Transverse colon (tissue), 4 donors: ENCODE results near the gene DENND1B. TPM values are rescaled to one million over a fixed set of nuclear protein-coding genes. Genes with fewer than 3 reads are reported as not detected.
"Not testable (repeated sequence)": the region's sequence is repeated elsewhere in the genome, so short reads cannot be mapped to it uniquely, and the experiment has no call there.

Experiments
- DNase-seq: peaks from one replicate; pipeline ENCODE4 v3.0.0-alpha.2; 2019
- H3K27ac ChIP-seq, 4 donors: fragments of 200-600 bp; sonication (generic); 2 replicates each; pipeline ENCODE4 v1.5.1; 2016 to 2018; ENCODE audit warnings: inconsistent platforms in 4 of 4
- H3K27me3 ChIP-seq: fragments of 200-600 bp; sonication (generic); 2 replicates; pipeline ENCODE4 v1.5.1; 2017; ENCODE audit warnings: inconsistent platforms
- H3K36me3 ChIP-seq, 4 donors: fragments of 200-600 bp; sonication (generic); 2 replicates each; pipeline ENCODE4 v1.5.1; 2017 to 2019; ENCODE audit warnings: inconsistent platforms in 4 of 4
- H3K4me1 ChIP-seq, 4 donors: fragments of 200-600 bp; sonication (generic); 2 replicates each; pipeline ENCODE4 v1.5.1; 2017 to 2020; ENCODE audit warnings: inconsistent platforms in 4 of 4
- H3K4me3 ChIP-seq, 4 donors: fragments of 200-600 bp; sonication (generic); 1 replicate in 1 of 4; 2 replicates in 3 of 4; pipeline versions ENCODE4 v1.5.1 to v1.6.1; 2017 to 2019; ENCODE audit warnings: inconsistent platforms in 4 of 4
- H3K9me3 ChIP-seq, 2 donors: fragments of 200-600 bp; sonication (generic); 2 replicates each; pipeline ENCODE4 v1.5.1; 2017 to 2019; ENCODE audit warnings: inconsistent platforms in 2 of 2
- EP300 ChIP-seq: sonication (generic); formaldehyde crosslinking; IDR thresholded peaks from one replicate; pipeline ENCODE4 v1.6.1; 2017; ENCODE audit warnings: antibody characterized with exemption, low read depth
- POLR2A ChIP-seq: fragments of 450-650 bp; IDR thresholded peaks from one replicate; pipeline ENCODE4 v1.6.1; 2016; ENCODE audit warnings: antibody characterized with exemption, mild to moderate bottlenecking, moderate library complexity
- POLR2AphosphoS5 ChIP-seq, 3 donors: sonication (generic); formaldehyde crosslinking; IDR thresholded peaks; one replicate each; pipeline ENCODE4 v1.6.1; 2016; ENCODE audit warnings: antibody characterized with exemption in 3 of 3
- WGBS, 2 donors: methylation state at CpG; one replicate each; pipeline ENCODE4 v1.1.5; 2018; ENCODE audit warnings: low coverage in 1 of 2; 5-methylcytosine and 5-hydroxymethylcytosine counted together
- in situ Hi-C, 4 donors: fragments of 200-750 bp; cut with MboI; loops; one replicate each; pipeline versions ENCODE4 v1.15.0 to v1.15.1; 2017; ENCODE audit warnings: low sequenced_read_pairs in 3 of 4, low pct_ligation_motif_present in 1 of 4, low pct_unique_long_range_greater_than_20kb in 1 of 4
- intact Hi-C: fragments of 100-400 bp; cut with DNase I; formaldehyde crosslinking; loops from one replicate; pipeline ENCODE4 v1.15.1; 2023; ENCODE audit warnings: low total_unique reads
- total RNA-seq, 4 donors: library from RNA; depleted of rRNA; stranded (reverse); fragments of >200 nt; gene quantifications; one replicate each; pipeline ENCODE4 v1.1.0, GENCODE V29; 2016
- TF ChIP-seq, protein P1 (sequence below), 5 experiments: fragments of 200-600 bp in 3 of 5; fragments of 450-650 bp in 2 of 5; sonication (generic) in 3 of 5; IDR thresholded peaks; 1 replicate in 2 of 5; 2 replicates in 3 of 5; pipeline ENCODE4 v1.5.1; 2016 to 2017; ENCODE audit warnings: antibody characterized with exemption in 5 of 5, inconsistent platforms in 3 of 5, mild to moderate bottlenecking in 2 of 5, moderate library complexity in 1 of 5

DENND1B gene
- total RNA-seq, 4 donors from 2014 or later: 21.9 to 59.9 (median 42.3) TPM

DNA sequence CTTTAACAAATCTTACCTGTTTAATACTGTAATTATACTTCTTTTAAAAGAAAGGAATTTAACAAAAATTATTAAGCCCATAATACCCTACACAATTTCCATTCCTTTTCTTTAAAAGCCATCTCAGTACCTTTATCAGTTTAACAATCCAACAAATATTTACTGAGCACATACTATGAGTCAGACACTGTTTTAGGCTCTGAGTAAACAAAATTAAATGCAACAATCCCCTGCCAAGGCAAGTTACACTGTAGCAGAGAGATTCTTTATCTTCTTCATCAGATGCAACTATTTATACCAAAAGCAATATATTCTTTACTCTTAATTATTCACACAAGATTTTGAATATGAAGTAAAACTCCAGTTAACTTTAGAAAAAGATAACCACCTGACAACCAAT lies 12.0 kb downstream of the DENND1B start:
- TF ChIP-seq POLR2AphosphoS5 (IDR thresholded peaks at IDR 0.05): no peak
- TF ChIP-seq, protein P1, sequence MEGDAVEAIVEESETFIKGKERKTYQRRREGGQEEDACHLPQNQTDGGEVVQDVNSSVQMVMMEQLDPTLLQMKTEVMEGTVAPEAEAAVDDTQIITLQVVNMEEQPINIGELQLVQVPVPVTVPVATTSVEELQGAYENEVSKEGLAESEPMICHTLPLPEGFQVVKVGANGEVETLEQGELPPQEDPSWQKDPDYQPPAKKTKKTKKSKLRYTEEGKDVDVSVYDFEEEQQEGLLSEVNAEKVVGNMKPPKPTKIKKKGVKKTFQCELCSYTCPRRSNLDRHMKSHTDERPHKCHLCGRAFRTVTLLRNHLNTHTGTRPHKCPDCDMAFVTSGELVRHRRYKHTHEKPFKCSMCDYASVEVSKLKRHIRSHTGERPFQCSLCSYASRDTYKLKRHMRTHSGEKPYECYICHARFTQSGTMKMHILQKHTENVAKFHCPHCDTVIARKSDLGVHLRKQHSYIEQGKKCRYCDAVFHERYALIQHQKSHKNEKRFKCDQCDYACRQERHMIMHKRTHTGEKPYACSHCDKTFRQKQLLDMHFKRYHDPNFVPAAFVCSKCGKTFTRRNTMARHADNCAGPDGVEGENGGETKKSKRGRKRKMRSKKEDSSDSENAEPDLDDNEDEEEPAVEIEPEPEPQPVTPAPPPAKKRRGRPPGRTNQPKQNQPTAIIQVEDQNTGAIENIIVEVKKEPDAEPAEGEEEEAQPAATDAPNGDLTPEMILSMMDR (IDR thresholded peaks at IDR 0.05): no peak
- TF ChIP-seq POLR2A: no peak
- no peak for TF ChIP-seq EP300

DNA sequence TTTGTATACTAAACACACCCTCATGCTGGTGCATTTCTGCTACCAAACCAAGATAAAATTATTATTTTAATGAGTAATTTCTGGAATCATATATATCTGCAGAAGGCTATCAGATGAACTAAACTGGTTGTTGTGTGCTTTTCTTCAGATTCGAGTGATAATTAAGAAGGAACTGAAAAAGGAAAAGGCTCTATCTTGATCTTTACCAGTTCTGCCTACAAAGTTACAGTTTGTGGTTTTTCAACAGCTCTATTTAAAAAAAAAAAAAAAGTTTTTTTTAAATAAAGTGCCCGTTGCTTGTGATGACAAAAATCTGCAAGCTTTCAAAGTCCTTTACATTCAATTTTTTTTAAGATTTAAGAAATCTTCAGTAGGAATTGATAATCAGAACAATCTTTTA lies 13.6 kb downstream of the DENND1B start:
- in situ Hi-C loops (no loop called here), intact Hi-C loops (no loop called here)
- Histone ChIP-seq H3K36me3 (no peaks in the 10 kb centered on the region), H3K4me1 (peaks cover 0 to 17% (median 2%) of the 10 kb centered on the region in 4 donors), H3K9me3 (no peaks in the 10 kb centered on the region), H3K27ac (no peak overlapping the region), H3K27me3 (no peaks in the 10 kb centered on the region), H3K4me3 (no peak overlapping the region)
- WGBS, 2 donors: 52 to 63% methylated on average over 2 of the region's 2 CpGs
- no peak for TF ChIP-seq POLR2A
- TF ChIP-seq POLR2AphosphoS5 (IDR thresholded peaks at IDR 0.05): no peak
- no peak for TF ChIP-seq EP300
- TF ChIP-seq, protein P1 (IDR thresholded peaks at IDR 0.05): no peak
- no peak for DNase-seq

More for the DNA sequence above, 12.0 kb downstream of the DENND1B start:
- peaks cover 0 to 23% (median 7%) of the 10 kb centered on the region in 4 donors for H3K4me1 ChIP-seq
- peaks cover 0 to 2% (median 0%) of the 10 kb centered on the region in 4 donors for H3K36me3 ChIP-seq
- H3K9me3 ChIP-seq: no peaks in the 10 kb centered on the region
- in situ Hi-C loops: no loop called here
- no peak for DNase-seq
- H3K4me3 ChIP-seq: no peak overlapping the region
- H3K27me3 ChIP-seq: no peaks in the 10 kb centered on the region
- intact Hi-C loops: no loop called here
- H3K27ac ChIP-seq: no peak overlapping the region

DNA sequence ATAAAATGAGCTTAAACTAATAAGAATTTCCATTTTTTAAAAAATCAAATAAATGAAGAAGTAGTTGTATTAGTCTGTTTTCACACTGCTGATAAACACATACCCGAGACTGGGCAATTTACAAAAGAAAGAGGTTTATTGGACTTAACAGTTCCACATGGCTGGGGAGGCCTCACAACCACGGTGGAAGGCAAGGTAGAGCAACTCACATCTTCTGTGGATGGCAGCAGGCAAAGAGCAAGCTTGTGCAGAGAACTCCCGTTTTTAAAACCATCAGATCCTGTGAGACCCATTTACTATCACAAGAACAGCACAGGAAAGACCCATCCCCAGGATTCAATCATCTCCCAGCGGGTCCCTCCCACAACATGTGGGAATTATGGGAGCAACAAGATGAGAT lies 19.7 kb downstream of the DENND1B start:
- WGBS, 2 donors: 50 to 81% methylated on average over 2 to 4 of the region's 4 CpGs
- in situ Hi-C loops, H3K27ac ChIP-seq, intact Hi-C loops, H3K27me3 ChIP-seq, DNase-seq, H3K4me3 ChIP-seq, H3K36me3 ChIP-seq, H3K4me1 ChIP-seq, H3K9me3 ChIP-seq: not testable (repeated sequence)

DNA sequence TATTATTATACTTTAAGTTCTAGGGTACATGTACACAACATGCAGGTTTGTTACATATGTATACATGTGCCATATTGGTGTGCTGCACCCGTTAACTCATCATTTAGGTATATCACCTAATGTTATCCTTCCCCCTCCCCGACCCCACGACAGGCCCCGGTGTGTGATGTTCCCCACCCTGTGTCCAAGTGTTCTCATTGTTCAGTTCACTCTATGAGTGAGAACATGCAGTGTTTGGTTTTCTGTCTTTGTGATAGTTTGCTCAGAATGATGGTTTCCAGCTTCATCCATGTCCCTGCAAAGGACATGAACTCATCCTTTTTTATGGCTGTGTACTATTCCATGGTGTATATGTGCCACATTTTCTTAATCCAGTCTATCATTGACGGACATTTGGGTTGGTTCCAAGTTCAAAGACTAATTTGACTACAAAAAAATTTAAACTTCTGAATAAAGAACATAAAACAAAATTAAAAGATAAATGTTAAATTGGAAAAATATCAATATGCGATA lies 22.6 kb downstream of the DENND1B start:
- H3K9me3 ChIP-seq, H3K4me3 ChIP-seq, H3K36me3 ChIP-seq, H3K27ac ChIP-seq, intact Hi-C loops, in situ Hi-C loops, H3K27me3 ChIP-seq, DNase-seq, H3K4me1 ChIP-seq: not testable (repeated sequence)
- WGBS, 2 donors: 99 to 100% methylated on average over 6 of the region's 6 CpGs

DNA sequence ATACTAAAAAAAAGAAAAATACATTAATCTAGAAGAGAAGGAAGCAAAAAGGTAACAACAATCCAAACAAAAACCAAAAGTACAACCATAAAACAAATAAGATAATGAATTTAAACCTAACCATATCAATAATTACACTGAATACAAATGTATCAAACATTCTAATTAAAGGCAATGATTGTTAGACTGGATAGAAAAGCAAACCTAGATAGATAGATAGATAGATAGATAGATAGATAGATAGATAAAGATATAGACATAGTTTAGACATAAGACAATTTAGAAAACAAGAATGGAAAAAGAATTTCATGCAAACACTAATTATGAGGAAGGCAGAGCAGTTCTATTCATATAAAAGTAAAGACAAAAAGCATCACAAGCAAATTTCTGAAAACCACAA lies 24.9 kb downstream of the DENND1B start:
- intact Hi-C loops: no loop called here
- Histone ChIP-seq H3K27ac (no peak overlapping the region), H3K4me3 (no peak overlapping the region), H3K4me1 (no peaks in the 10 kb centered on the region), H3K9me3 (no peaks in the 10 kb centered on the region), H3K27me3 (no peaks in the 10 kb centered on the region), H3K36me3 (no peaks in the 10 kb centered on the region)
- in situ Hi-C loops: no loop called here
- TF ChIP-seq, protein P1 (IDR thresholded peaks at IDR 0.05): no peak
- TF ChIP-seq POLR2AphosphoS5 (IDR thresholded peaks at IDR 0.05) (no peak), EP300 (no peak), POLR2A (no peak)
- no peak for DNase-seq
